Caco-2 (cell line): ENCODE results near the gene RALGAPA1. TPM values are rescaled to one million over a fixed set of nuclear protein-coding genes. Genes with fewer than 3 reads are reported as not detected.

ENCODE experiments used
- BruUV-seq: library from RNA; stranded (reverse); fragments of 400-500 nt; replicated peaks from 2 replicates; lab custom pipeline; 2021; lab: Mats Ljungman, UMichigan
- CTCF ChIA-PET: fragments of 300-600 bp; sonication (Branson Sonifier 250); formaldehyde crosslinking; loops from one replicate; lab custom pipeline; 2022; ENCODE audit warnings: antibody characterized with exemption; lab: Charles Lee
- POLR2A ChIA-PET: fragments of 300-600 bp; sonication (Branson Sonifier 250); formaldehyde crosslinking; loops from one replicate; lab custom pipeline; 2022; ENCODE audit warnings: antibody characterized with exemption; lab: Charles Lee
- DNase-seq, 2 experiments: peaks; one replicate each; pipeline versions ENCODE4 v3.0.0 to v3.0.0-alpha.2; 2020 to 2022
- H3K27me3 ChIP-seq: replicated peaks from 2 replicates; pipeline ENCODE4 v1.6.0; 2011; ENCODE audit warnings: low read length; ENCODE audit not compliant: control insufficient read depth, insufficient read depth
- H3K36me3 ChIP-seq: 2 replicates; pipeline ENCODE4 v1.5.1; 2011; ENCODE audit warnings: low read length; ENCODE audit not compliant: control insufficient read depth, insufficient read depth
- H3K4me1 ChIP-seq: fragments of 250-450 bp; sonication (Bioruptor Pico); 2 replicates; pipeline ENCODE4 v1.5.1; 2020; ENCODE audit warnings: mild to moderate bottlenecking
- H3K4me3 ChIP-seq: 2 replicates; pipeline ENCODE4 v1.5.1; 2011; ENCODE audit warnings: low read depth, mild to moderate bottlenecking, control low read depth, low read length
- H3K9me3 ChIP-seq: fragments of 250-450 bp; sonication (Bioruptor Pico); 2 replicates; pipeline ENCODE4 v1.5.1; 2020; ENCODE audit warnings: mild to moderate bottlenecking, moderate library complexity
- H3K27ac Mint-ChIP-seq: one replicate; pipeline ENCODE4 v1.8.0; 2022; ENCODE audit warnings: mixed read lengths; ENCODE audit not compliant: unreplicated experiment
- H3K27me3 Mint-ChIP-seq: one replicate; pipeline ENCODE4 v1.8.0; 2022; ENCODE audit warnings: mixed read lengths; ENCODE audit not compliant: insufficient read depth, unreplicated experiment
- H3K36me3 Mint-ChIP-seq: one replicate; pipeline ENCODE4 v1.8.0; 2022; ENCODE audit warnings: mild to moderate bottlenecking, mixed read lengths; ENCODE audit not compliant: insufficient read depth, unreplicated experiment
- H3K4me1 Mint-ChIP-seq: one replicate; pipeline ENCODE4 v1.8.0; 2022; ENCODE audit warnings: low read depth, mixed read lengths; ENCODE audit not compliant: unreplicated experiment
- H3K4me3 Mint-ChIP-seq: one replicate; pipeline ENCODE4 v1.8.0; 2022; ENCODE audit warnings: mild to moderate bottlenecking, moderate library complexity, mixed read lengths; ENCODE audit not compliant: unreplicated experiment
- H3K9me3 Mint-ChIP-seq: one replicate; pipeline ENCODE4 v1.8.0; 2022; ENCODE audit warnings: mixed read lengths; ENCODE audit not compliant: unreplicated experiment
- CTCF ChIP-seq, 2 experiments: fragments of 200-600 bp in 1 of 2; IDR thresholded peaks; 1 replicate in 1 of 2; 2 replicates in 1 of 2; pipeline versions ENCODE4 v1.5.1 to v1.8.0; 2011 to 2022; ENCODE audit warnings: antibody characterized with exemption in 1 of 2, control low read depth in 1 of 2, inconsistent platforms in 1 of 2, low read depth in 1 of 2, low read length in 1 of 2, mild to moderate bottlenecking in 1 of 2, moderate library complexity in 1 of 2; ENCODE audit not compliant: insufficient read depth in 1 of 2, severe bottlenecking in 1 of 2, unreplicated experiment in 1 of 2
- intact Hi-C: fragments of 100-400 bp; cut with micrococcal nuclease; formaldehyde crosslinking; loops from one replicate; pipeline ENCODE4 v1.10.0; 2022; ENCODE audit not compliant: unreplicated experiment
- total RNA-seq: library from RNA; stranded (reverse); gene quantifications from 2 replicates; pipeline ENCODE4 v1.2.3, GENCODE V29; 2022

The RALGAPA1 gene
- total RNA-seq, 1 experiment from 2014 or later: 28.9 TPM

GRCh38 chr14:35576856-35577255 lies 232.2 kb downstream of the RALGAPA1 start:
- BruUV-seq: no TSS peak
- ChIA-PET POLR2A (no interaction called here), CTCF (no interaction called here)
- Histone ChIP-seq H3K9me3 (no peaks in the 10 kb centered on the region), H3K27me3 (no peaks in the 10 kb centered on the region), H3K36me3 (no peaks in the 10 kb centered on the region), H3K4me1 (no peaks in the 10 kb centered on the region), H3K4me3 (no peak overlapping the region)
- Mint-ChIP-seq H3K27me3 (no peaks in the 10 kb centered on the region), H3K9me3 (no peaks in the 10 kb centered on the region), H3K4me3 (no peak overlapping the region), H3K27ac (no peak overlapping the region), H3K36me3 (no peaks in the 10 kb centered on the region), H3K4me1 (no peaks in the 10 kb centered on the region)
- no peak for DNase-seq
- intact Hi-C loops: no loop called here
- TF ChIP-seq CTCF (IDR thresholded peaks at IDR 0.05; ENCODE audit: insufficient read depth in 1 of 2, low read depth in 1 of 2, low read length in 1 of 2, severe bottlenecking in 1 of 2, unreplicated experiment in 1 of 2): no peak

- no peaks in the 10 kb centered on the region for H3K27me3 Mint-ChIP-seq
- no peaks in the 10 kb centered on the region for H3K4me1 Mint-ChIP-seq
- ChIA-PET CTCF (no interaction called here), POLR2A (no interaction called here)
- H3K36me3 Mint-ChIP-seq: no peaks in the 10 kb centered on the region
- intact Hi-C loops: no loop called here
- H3K9me3 Mint-ChIP-seq: no peaks in the 10 kb centered on the region
- H3K27ac Mint-ChIP-seq: no peak overlapping the region
- H3K4me1 ChIP-seq: no peaks in the 10 kb centered on the region
- H3K9me3 ChIP-seq: no peaks in the 10 kb centered on the region
- H3K27me3 ChIP-seq: no peaks in the 10 kb centered on the region
- DNase-seq: no peak
- no peaks in the 10 kb centered on the region for H3K36me3 ChIP-seq
- no peak for TF ChIP-seq CTCF (IDR thresholded peaks at IDR 0.05; ENCODE audit: insufficient read depth in 1 of 2, low read depth in 1 of 2, low read length in 1 of 2, severe bottlenecking in 1 of 2, unreplicated experiment in 1 of 2)
- BruUV-seq: no TSS peak
- no peak overlapping the region for H3K4me3 Mint-ChIP-seq
- H3K4me3 ChIP-seq: no peak overlapping the region
Observed at GRCh38 chr14:35576260-35576659, 232.8 kb downstream of the RALGAPA1 start.

GRCh38 chr14:35573911-35574310 lies 235.2 kb downstream of the RALGAPA1 start:
- BruUV-seq: no TSS peak
- Histone ChIP-seq H3K4me1 (no peaks in the 10 kb centered on the region), H3K27me3 (no peaks in the 10 kb centered on the region), H3K4me3 (no peak overlapping the region), H3K36me3 (no peaks in the 10 kb centered on the region), H3K9me3 (no peaks in the 10 kb centered on the region)
- Mint-ChIP-seq H3K27me3 (no peaks in the 10 kb centered on the region), H3K9me3 (no peaks in the 10 kb centered on the region), H3K4me3 (no peak overlapping the region), H3K36me3 (no peaks in the 10 kb centered on the region), H3K4me1 (no peaks in the 10 kb centered on the region), H3K27ac (no peak overlapping the region)
- TF ChIP-seq CTCF (IDR thresholded peaks at IDR 0.05; ENCODE audit: insufficient read depth in 1 of 2, low read depth in 1 of 2, low read length in 1 of 2, severe bottlenecking in 1 of 2, unreplicated experiment in 1 of 2): no peak
- ChIA-PET POLR2A (no interaction called here), CTCF (no interaction called here)
- no peak for DNase-seq
- intact Hi-C loops: no loop called here
